NCI-H526 (cell line): Measurements from ENCODE around the gene RELN.
A peak's percentile ranks its signal among the peaks of the same experiment; 100 is the strongest.

Experiments
- DNase-seq, 2 experiments: peaks; one replicate each; lab custom pipeline; 2025; lab: John Stamatoyannopoulos, UW

The RELN gene

GRCh38 chr7:103990991-103991390 is 1.5 kb upstream of the RELN start:
- DNase-seq, result no peak

GRCh38 chr7:103989785-103990767 is 618 bp upstream of the RELN start:
- peak; percentile 23 to 82 for DNase-seq

- DNase-seq, result peak; percentile 35 to 61
Observed at GRCh38 chr7:103988468-103989199, 824 bp downstream of the RELN start.

GRCh38 chr7:103987451-103987850 is 2.0 kb downstream of the RELN start:
- DNase-seq, result no peak

- DNase-seq, result peak in 1 of 2 experiments; percentile 5
Observed at GRCh38 chr7:103985565-103986126, 3.8 kb downstream of the RELN start.

- DNase-seq, result no peak
Observed at GRCh38 chr7:103984050-103984449, 5.4 kb downstream of the RELN start.

- no peak for DNase-seq
Observed at GRCh38 chr7:103983201-103983977, 6.1 kb downstream of the RELN start.

GRCh38 chr7:103981003-103981423 is 8.4 kb downstream of the RELN start:
- no peak for DNase-seq

GRCh38 chr7:103972779-103973434 is 16.6 kb downstream of the RELN start:
- DNase-seq, result no peak

- no peak for DNase-seq
Observed at GRCh38 chr7:103967401-103967800, 22.1 kb downstream of the RELN start.

- DNase-seq, result no peak
Observed at GRCh38 chr7:103966593-103967277, 22.7 kb downstream of the RELN start.

GRCh38 chr7:103964269-103964668 is 25.2 kb downstream of the RELN start:
- DNase-seq, result no peak

- DNase-seq, result no peak
Observed at GRCh38 chr7:103962070-103962469, 27.4 kb downstream of the RELN start.

- DNase-seq, result no peak
Observed at GRCh38 chr7:103958284-103958818, 31.1 kb downstream of the RELN start.

GRCh38 chr7:103955985-103956384 is 33.5 kb downstream of the RELN start:
- no peak for DNase-seq

GRCh38 chr7:103952408-103952807 is 37.0 kb downstream of the RELN start:
- DNase-seq, result no peak

GRCh38 chr7:103951311-103951710 is 38.1 kb downstream of the RELN start:
- DNase-seq, result no peak

GRCh38 chr7:103949374-103949773 is 40.1 kb downstream of the RELN start:
- DNase-seq, result no peak

GRCh38 chr7:103947026-103947655 is 42.3 kb downstream of the RELN start:
- no peak for DNase-seq
